ENCODE results near the gene PICALM. TPM values are rescaled to one million over a fixed set of nuclear protein-coding genes. Genes with fewer than 3 reads are reported as not detected.

Gene PICALM
- total and polyA plus RNA-seq, 2 of the 8 experiments (the other 6 are each of a cell fraction or from before 2014, with no cell fraction given) = 69.4 to 71.3 TPM

- TF ChIP-seq RNF2 (IDR thresholded peaks at IDR 0.05; ENCODE audit: borderline replicate concordance, low read depth, low read length, missing control alignments, poor library complexity, severe bottlenecking) = no peak
- no peak for TF ChIP-seq RFX5 (IDR thresholded peaks at IDR 0.05; ENCODE audit: borderline replicate concordance, low read depth, low read length)
- TF ChIP-seq BCL11A (IDR thresholded peaks at IDR 0.05; ENCODE audit: low read depth in 2 of 2, low read length in 2 of 2) = no peak
- no peak for TF ChIP-seq POLR2AphosphoS5 (IDR thresholded peaks at IDR 0.05; ENCODE audit: low read depth, low read length)
- no peak for TF ChIP-seq NRF1 (IDR thresholded peaks at IDR 0.05; ENCODE audit: low read depth, low read length)
Measured at GRCh38 chr11:86060544-86060943, 8.3 kb downstream of the PICALM start (continued).

Measured in H1 (cell line).